GM19372 (cell line): ENCODE data around the gene BACH1.
A peak's percentile ranks its signal among the peaks of the same experiment; 100 is the strongest.

ENCODE experiments used
- ATAC-seq: cut with Tn5 transposase; IDR thresholded peaks from one replicate; pipeline ENCODE4 v1.9.1; 2021; ENCODE audit warnings: mild to moderate bottlenecking, low read depth, moderate library complexity; ENCODE audit not compliant: unreplicated experiment

BACH1 gene

DNA sequence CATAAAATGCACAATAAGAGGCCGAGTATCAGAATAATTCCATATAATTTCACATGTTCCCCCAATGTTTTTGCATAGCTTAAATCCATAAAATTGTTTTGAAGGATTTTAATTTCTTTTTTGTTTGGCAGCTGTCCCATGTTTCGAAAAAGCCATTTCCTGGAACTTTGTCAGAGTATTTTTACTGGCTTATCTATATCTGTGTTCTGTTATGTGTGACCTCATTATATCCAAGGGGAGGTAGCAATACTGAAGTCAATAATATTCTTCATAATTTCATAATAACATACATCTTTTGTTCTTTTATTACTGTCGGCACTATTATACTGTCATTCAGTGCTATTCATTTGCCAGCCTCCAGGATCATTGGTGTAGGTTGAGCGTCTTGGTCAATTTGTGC lies 9.4 kb upstream of the BACH1 start:
- ATAC-seq: no peak

DNA sequence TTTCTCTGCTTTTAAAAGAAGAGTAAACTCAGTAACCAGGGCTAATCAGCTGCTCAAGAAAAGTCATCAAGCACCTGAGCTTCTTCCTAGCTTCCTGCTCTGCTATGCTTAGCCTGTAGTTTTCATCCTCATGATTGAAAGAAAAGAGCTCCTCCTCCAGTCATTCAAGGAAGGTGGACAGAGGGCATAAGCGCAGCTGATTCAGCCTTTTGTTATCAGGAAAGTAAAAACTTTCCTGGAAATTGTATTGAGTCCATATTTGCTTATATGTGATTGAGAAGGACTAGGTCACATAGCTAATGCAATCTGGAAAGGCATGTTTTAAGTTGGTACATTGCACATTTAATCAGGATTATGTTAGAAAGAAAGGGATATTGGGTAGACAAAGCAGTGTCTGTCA lies 8.5 kb upstream of the BACH1 start:
- ATAC-seq: no peak

DNA sequence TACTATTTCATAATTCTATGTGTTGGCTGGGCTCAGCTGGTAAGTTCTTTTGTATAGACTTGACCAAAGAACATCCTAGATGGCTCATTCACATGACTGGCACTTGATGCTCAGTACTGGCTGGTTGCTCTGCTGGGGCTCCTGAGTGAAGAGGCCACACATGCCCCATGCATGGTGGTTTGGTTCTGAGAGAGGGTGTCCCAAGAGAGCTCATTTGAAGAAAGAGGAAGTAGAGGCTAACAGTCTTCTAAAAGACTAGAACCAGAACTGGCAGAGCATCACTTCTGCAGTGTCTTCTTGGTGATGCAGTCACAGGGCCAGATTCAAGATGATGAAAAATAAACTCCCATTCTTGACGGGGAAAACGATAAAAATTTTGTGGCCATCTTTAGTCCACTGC lies 5.2 kb upstream of the BACH1 start:
- ATAC-seq: peak; percentile 81

DNA sequence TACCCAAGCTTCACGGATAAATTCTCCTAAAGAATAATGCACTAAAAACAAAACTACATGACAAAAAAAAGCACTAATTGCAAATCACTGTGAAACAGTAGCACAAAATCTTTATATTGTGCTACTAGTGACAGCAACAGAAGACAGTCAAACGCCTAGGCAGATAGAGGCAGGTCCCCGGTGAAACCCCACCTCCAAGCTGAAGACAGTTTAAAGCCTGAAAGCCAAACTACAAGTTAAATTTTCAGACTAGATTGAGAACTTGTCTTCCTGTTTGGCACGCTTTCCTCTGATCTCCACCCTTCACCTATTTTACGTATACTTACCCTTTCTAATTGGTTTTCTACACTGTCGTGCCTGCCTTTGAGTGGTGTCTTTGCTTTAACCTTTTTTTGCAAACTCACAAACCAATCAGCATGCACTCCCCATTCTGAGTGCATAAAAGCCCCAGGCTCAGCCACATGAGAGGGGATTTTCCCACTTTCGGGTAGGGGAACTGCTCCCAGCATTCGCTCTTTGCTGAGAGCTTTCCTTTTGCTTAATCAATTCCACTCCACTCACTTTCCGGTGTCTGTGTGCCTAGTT lies 3.6 kb upstream of the BACH1 start:
- no peak for ATAC-seq

DNA sequence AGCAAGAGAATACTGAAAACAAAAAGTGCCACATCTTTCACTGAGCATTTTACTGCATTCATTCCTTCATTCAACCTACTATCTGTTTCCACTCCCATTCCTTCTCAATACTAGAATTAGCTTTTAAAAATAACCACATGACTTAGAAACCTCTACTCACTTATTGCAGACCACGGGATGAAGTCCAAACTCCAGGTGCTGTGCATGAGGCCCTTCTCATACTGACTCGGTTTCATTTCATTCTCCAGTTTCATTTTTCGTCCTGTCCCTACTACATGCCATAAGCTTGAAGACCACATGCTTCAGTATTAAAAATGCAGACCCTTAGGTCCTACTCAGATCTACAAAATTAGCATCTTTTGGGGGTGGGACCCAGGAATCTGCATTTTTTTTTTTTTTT lies 2.3 kb upstream of the BACH1 start:
- no peak for ATAC-seq

DNA sequence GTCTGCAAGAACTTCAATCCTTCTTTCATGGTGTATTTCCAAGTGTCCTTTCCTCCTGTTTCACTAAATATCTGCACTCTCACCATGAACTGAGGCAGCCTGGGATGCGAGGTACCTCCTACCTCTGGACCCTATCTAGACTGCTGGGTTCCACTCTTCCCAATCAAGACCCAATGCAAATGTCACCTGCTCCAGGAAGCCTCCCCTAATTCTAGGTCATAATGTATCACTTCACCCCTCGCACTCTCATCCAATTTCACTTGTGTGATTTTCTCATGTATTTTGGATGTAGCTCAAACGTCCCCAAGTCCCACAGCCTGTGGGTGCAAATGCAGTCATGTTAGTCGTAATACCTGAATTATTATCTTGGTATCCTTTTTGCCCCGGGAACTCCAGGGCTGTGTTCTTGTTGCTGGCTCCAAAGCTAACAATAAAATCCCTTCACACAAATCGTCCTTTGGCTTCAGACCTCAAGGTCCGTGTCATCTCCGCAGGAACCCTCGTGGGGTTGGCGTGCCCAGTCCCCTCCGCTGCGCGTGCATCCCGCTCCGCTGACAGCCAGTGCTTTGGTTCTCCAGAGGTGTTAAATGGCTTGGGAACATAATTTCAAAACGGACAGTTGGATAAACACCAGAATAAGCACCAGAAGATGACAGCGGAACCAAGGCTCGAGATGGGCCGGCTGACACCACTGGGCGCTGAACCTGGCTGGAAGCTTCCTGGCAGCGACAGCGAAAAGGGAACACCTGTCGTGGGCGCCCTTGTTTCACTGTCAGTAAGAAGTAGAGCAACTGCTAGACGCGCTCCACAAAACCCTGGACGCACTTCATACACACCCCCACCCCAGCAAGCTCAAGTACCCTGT lies 1.0 kb upstream of the BACH1 start:
- ATAC-seq: no peak

DNA sequence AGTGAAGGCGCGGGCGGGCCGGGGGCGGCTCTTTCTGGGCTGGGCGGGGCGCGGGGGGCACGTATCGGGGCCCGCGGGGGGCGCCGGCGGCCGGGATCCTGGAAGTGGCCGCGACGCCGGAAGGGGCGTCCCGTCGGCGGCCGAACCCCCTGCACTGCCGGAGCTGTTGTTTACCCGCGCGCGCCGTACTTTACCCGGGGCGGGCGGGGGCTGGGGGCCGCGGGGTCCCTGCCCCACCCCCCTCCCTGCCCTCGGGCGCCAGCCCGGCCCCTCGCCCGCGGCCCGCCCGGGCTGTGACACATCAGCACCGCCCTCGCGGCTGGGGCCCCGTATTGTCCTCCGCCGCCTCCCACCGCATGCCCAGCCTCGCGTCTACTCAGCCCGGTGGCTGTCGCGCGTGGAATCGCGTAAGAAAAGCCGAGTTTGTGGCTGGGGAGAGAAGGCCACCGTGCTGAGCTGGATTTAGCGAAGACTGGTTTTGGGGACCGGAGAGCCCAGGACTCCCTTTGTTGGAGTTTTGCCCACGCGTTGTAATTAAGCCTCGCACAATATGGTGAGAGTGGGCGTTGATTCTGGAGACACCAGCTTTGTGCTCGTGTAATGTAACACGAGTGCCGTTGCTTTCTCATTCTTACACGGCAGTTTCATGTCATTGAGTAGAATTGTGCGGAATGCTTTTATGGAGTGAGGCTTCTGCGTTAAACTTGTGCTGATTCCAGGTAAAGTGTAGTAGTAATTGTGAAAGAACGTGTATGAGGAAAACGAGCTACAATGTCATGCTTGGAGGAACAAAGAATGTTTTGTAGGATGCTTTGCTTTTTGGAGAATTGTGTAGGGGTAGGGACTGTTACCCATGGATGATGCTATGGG lies 559 bp downstream of the BACH1 start:
- peak; percentile 10 for ATAC-seq

DNA sequence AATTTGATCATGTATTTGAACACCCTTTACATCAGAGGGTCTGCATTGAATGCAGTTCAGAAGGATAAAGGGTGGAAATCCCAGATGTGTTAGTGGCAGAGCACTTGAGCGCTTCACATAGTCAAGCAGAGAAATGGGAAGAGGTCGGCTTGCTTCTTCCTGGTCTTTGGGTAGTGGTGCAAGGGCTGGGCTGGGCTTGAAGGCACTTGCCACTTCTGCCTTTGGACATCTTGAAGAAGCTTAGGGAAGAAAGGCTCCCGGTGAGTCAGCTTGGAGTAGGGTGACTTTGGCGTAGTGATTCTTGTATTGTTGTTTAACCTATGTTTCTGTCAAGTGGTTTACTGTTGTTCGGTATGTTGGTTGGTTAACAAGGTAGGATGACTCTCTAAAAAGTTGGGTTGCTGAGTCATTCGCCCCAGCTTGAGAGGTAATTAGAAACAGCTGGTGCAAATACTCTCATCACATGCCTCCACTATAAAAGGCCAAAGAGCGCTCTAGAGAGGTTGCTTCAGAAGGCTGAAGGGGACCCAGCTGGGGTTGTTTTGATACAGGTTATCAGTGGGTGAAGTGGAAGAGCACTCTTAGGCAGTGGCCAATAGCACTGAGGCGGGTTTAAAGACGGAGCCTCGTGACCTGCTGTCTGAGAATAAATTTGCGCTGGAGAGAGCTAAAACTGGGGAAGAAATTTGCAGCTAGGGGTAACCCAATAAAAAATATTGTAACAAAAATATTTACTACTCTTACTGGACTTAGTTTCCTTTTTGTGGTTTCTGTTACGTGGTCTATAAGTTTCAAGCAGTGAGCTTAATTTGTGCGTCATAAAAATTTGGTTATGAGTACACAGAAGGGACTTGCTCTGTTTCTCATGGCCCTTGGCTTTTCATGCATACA lies 1.4 kb downstream of the BACH1 start:
- peak; percentile 67 for ATAC-seq

DNA sequence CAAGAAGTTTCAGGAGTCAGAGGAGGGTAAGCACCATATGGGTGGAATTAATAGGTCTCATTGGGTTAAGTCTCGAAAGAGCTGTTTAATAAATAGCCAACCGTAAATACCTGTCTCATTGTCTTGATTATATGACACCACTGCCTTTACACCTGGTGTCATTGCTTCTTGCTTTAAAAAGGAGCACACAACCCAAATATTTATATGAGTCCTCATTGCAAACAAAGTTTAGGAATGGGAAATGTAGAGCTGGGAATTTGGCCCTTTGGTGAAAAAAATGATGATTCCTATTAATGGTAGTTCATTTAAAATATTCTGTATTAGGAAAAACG lies 2.1 kb downstream of the BACH1 start:
- ATAC-seq: no peak

DNA sequence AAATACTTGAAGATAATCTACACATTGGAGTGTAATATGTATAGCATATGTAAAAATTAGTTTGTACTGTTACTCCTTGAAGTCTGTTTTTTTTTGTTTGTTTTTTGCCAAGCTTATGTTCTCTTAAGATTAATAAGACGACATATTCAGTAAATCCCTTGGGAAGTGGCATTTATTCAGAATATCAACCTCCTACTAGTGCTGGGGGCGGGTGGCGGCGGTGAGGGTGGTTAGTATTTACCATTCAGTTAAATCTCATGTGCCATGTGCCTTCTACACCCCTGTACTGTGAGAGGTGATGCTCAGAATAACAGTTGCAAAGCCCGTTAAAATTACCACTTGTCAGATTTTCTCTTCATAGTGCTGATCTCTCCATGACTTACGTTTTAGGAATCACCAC lies 3.0 kb downstream of the BACH1 start:
- no peak for ATAC-seq

DNA sequence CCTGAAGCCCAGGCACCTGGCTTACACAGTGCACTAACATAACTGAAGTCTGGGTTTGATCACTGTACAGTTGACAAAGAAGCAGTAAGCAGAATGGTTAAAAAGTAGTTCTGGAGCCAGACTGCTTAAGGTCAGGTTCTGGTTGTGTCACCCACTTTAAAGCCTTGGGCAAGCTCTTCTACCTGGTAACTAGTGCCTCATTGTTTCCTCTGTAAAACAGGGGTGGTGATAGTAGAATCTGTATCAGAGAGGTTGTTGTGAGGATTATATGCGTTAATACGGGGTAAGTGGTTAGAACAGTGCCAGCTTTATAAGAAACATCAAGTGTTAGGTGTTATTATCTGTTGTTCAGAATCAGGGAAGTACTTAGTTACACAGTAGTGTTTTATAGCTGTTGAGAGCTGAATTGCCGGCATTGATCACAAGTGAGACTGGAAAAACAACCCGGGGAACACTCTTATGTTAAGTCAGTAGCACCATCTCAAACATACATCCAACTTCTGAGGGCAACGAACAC lies 3.7 kb downstream of the BACH1 start:
- ATAC-seq: no peak

DNA sequence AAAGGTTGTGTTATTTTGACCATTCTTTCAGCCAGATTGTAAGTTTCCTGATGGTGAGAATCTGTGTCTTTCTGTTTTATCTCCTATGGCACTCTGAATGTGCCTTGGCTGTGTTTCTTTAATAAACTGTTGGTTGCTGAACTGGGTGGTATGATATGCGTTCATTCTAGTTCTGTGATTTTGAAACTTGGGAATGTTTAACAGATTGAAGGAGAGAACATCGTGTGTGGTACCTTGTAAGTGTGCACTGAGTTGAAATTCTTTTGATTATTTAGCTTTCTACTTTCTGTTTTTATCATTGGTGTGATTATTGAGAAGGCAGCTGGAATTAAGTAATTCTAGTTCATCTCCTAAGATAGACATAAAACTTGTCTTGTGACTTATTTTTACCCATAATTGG lies 4.6 kb downstream of the BACH1 start:
- no peak for ATAC-seq

DNA sequence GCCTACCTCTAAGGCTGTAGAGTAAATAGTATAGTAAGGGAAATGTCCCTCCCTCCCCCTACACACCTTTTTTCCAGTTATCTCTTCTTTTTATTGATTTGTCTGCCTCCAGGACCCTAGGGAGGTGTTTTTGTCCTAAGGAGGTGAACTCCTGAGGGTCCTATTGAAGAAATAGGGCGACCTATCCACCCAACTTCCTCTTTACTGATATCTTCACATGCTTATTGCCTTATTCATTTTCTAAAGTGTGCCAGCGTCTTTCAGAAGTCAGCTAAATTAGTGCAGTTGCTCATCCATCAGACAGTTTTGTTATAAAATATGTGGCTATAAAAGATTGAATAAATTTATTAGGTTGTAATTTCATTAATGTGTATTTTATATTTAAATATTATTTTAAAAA lies 5.9 kb downstream of the BACH1 start:
- ATAC-seq: no peak

DNA sequence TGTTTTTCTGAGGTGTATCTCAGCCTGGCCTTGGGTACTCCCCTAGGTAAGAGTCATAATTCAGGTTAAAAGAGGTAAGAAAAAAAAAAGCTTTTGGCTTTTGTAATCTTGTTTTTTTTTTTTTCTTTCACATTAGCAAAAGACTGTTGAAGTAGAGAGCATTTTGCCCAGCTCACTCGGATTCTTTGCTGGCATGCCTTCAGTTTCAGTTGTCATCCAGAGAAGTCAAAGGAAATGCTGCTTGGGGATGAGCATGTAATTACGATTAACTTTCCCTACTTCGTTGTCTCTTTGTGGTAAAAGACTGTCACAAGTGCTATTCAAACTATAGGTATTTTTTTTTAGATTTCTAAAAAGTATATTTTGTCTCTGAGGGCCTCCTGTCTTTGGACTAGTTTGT lies 6.3 kb downstream of the BACH1 start:
- ATAC-seq: no peak

DNA sequence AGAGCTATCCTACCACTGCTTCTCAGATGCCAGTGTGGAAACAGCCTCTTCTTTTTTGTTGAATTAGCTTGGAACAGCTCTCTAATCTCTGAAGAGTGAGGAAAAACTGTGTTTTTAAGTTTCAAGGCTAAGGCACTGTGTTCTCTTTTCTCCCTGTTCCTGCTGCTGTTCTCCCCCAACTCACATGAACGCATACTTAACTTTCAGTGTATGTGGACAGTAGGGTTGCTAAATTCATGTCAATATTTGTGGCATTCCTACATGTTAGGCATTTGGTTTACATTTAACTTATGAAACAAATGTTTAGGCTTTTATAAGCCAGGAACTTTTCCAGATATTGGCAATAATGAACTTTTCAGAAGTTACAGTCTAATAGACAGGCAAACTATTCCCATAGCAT lies 6.8 kb downstream of the BACH1 start:
- ATAC-seq: no peak

DNA sequence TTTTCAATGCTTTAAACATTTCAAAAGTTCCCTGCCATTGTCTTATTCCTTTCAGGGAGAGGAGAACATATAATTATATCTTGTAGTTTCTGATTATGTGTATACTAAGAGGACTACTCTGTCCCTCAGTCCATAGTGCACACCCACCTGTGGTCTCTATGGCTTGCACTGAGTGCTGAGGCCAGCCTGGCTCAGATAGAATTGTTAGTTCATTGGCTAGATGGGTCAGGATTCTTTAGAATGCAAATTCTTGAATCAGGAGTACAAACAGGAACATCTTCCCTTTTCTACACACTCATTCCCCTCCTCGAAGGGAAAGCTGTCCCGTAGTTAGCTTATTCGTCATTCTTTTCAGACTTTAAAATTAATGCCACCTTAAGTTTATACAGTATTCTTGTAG lies 8.2 kb downstream of the BACH1 start:
- peak; percentile 47 for ATAC-seq

DNA sequence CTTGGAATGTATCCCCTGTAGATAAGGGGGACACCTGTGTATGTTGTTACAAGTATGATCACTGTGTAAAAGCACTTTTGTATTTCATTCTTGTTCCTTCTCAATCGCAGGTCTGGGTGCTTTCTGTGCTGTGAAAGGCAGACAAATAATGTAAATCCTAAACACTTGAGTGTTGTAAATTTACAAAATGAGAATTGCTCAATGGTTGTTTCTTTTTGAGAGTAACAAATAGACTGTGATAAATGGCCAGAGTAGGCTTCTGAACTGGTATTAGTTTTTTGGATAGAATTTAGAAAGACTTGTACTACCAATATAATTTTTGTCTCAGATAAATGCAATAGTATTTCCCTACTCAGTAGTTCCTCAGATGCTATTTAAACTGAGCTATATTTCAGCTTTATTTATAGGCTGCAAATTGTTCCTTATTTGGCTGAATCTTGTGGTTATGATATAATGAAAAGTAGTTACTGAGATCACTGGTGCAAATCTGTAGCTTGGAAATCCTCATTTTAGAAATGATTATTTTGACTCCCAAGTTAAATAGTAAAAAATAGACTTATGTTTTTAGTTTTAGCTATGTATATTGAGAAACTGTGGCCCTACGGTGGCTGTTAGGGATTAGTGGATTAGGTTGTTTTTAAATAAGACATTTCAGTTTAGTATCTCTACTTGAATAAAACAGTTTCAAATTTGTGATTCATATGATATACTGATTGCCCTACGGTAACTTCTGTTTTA lies 9.2 kb downstream of the BACH1 start:
- no peak for ATAC-seq

DNA sequence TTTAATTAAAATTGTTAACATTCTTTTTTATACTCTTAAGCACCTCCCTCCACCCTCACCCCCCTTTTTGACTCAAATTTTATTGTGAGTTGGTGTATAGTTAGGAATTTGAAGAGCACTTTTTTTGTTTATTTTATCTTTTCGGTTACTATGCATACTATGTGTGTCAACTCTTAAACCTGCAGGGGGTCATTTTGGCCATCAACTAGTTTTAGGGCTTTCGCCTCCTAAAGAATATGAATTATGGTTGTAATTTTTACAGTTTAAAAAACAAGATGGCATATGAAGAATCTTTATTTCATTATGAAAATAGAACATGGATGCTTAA lies 9.7 kb downstream of the BACH1 start:
- no peak for ATAC-seq

DNA sequence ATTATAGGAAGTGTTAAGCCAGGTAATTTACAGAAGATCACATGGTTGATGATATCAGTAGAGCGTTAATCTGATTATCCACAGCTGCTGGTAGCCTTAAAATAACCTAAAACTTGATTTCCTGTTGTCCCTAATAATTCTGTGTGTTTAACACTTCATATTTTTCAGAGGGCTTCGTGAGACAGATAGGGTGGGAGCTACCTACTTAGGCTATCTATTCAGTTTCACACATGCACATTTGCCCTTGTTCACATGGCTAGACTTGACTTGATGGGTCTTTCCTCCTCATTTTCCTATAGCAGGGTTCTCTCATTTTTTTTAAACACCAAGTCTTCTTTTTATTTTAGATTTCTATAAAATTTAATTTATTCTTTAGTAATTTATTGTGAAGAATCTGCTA lies 11.0 kb downstream of the BACH1 start:
- ATAC-seq: no peak

DNA sequence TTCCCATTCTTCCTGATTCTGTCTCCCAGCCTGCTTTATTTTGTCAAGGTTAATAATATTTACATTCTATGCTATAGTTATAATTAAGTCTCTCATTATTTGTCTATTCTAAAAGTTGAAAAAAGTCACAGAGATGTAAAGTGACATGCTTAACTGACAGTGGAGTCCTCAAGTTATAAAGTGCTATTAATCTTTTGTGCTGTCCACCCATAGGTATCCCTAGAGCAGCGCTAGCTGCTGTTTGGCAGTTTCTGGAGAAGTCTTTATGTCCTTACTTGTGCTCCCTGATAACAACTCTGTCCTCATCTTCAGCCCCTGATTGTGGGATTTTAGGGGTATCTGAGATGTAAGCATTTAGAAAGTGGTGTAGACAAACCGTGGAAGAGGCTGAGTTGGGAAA lies 13.1 kb downstream of the BACH1 start:
- no peak for ATAC-seq
